ENCODE data around the gene KDM4C. TPM values are rescaled to one million over a fixed set of nuclear protein-coding genes. Genes with fewer than 3 reads are reported as not detected.

Gene KDM4C
- total and polyA plus RNA-seq, 2 of the 13 experiments (the other 11 are each of a cell fraction or from before 2014, with no cell fraction given), result 19.4 to 23.6 TPM

DNA sequence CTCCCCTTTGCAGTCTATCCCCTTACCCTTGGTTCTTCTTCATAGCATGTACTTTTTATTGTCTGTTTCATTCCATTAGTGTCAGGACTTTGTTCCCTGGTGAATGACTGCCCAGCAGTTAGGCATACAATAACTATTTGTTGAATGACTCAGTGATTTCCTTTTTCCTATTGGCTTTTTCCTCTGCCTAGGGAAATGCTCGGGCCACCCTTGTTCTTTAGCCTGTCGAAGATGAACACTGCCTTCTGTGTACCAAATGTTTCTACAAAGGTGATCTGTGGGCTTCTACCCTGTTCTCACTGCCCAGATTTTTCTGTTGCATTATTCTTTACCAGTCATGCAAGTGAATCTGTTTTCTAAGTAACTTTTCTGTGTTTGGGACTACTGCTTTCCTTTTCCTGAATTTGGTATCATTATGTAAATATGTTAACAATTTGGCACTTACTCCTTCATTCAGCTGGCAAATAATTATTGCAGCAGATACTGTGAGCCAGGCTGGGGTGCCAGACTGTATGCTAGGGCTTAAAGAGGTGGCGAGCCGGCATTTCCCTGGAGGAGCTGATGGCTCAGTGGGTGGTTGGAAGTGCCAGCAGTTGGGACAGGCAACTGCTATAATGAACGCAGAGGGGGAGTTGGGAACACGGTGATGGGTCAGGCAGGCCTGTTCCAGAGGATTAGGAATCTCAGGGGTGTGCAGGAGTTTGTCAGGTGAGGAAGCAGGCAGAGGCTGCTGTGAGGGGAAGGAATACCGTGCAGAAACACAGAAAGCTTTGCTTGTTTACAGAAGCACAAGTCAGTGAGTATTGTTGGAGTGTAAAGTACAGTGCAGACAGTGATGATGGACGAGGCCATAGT is 30.6 kb downstream of the KDM4C start (continued):
- TF ChIP-seq RERE (CRISPR knock-in tag; IDR thresholded peaks at IDR 0.05; ENCODE audit: low read depth), result no peak
- TF ChIP-seq ZNF235 (CRISPR knock-in tag; IDR thresholded peaks at IDR 0.05; ENCODE audit: borderline replicate concordance), result no peak
- 0 out of 2 replicates have a peak, but pooled peaks have one; percentile 1 for TF ChIP-seq RAD51 (IDR thresholded peaks at IDR 0.05; ENCODE audit: borderline replicate concordance)
- TF ChIP-seq UBTF (CRISPR knock-in tag; IDR thresholded peaks at IDR 0.05), result no peak
- no peak for TF ChIP-seq ZNF101 (CRISPR knock-in tag; IDR thresholded peaks at IDR 0.05; ENCODE audit: borderline replicate concordance, low read depth)
- TF ChIP-seq HOXA7 (CRISPR knock-in tag; IDR thresholded peaks at IDR 0.05), result no peak
- TF ChIP-seq HOXA9 (CRISPR knock-in tag; IDR thresholded peaks at IDR 0.05; ENCODE audit: borderline replicate concordance), result no peak
- TF ChIP-seq, protein P1, sequence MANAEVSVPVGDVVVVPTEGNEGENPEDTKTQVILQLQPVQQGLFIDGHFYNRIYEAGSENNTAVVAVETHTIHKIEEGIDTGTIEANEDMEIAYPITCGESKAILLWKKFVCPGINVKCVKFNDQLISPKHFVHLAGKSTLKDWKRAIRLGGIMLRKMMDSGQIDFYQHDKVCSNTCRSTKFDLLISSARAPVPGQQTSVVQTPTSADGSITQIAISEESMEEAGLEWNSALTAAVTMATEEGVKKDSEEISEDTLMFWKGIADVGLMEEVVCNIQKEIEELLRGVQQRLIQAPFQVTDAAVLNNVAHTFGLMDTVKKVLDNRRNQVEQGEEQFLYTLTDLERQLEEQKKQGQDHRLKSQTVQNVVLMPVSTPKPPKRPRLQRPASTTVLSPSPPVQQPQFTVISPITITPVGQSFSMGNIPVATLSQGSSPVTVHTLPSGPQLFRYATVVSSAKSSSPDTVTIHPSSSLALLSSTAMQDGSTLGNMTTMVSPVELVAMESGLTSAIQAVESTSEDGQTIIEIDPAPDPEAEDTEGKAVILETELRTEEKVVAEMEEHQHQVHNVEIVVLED (CRISPR knock-in tag; IDR thresholded peaks at IDR 0.05; ENCODE audit: borderline replicate concordance), result no peak
- TF ChIP-seq ZNF362 (CRISPR knock-in tag; IDR thresholded peaks at IDR 0.05; ENCODE audit: borderline replicate concordance), result no peak; the same call in 1 of the 2 replicates
- no peak for TF ChIP-seq NFAT5 (CRISPR knock-in tag; IDR thresholded peaks at IDR 0.05)
